HEK293 (cell line): Measurements from ENCODE around the gene COX7A2.

Source experiments
- CTCF ChIP-seq: fragments of 450-650 bp; formaldehyde crosslinking; IDR thresholded peaks from 2 replicates; pipeline ENCODE4 v1.5.1; 2016; ENCODE audit warnings: missing biosample characterization, missing genetic modification characterization
- GFI1B ChIP-seq: fragments of 450-650 bp; formaldehyde crosslinking; IDR thresholded peaks from 2 replicates; pipeline ENCODE4 v1.5.1; 2016; ENCODE audit warnings: missing biosample characterization, missing genetic modification characterization
- REST ChIP-seq: fragments of 450-650 bp; formaldehyde crosslinking; IDR thresholded peaks from 2 replicates; pipeline ENCODE4 v1.5.1; 2016; ENCODE audit warnings: missing biosample characterization, missing genetic modification characterization
- ZBTB1 ChIP-seq: fragments of 450-650 bp; formaldehyde crosslinking; IDR thresholded peaks from 2 replicates; pipeline ENCODE4 v1.5.1; 2016; ENCODE audit warnings: missing biosample characterization, missing genetic modification characterization
- ZNF157 ChIP-seq: fragments of 450-650 bp; formaldehyde crosslinking; IDR thresholded peaks from 2 replicates; pipeline ENCODE4 v1.5.1; 2016; ENCODE audit warnings: missing biosample characterization, missing genetic modification characterization
- ZNF274 ChIP-seq, 2 experiments: fragments of 200-500 bp in 1 of 2; fragments of 450-650 bp in 1 of 2; sonication (Bioruptor generic) in 1 of 2; formaldehyde crosslinking in 1 of 2; IDR thresholded peaks; 2 replicates each; pipeline versions ENCODE4 v1.5.1 to v1.6.1; 2014 to 2016; ENCODE audit warnings: borderline replicate concordance in 1 of 2, inconsistent platforms in 1 of 2, low read length in 1 of 2, missing biosample characterization in 1 of 2, missing genetic modification characterization in 1 of 2
- ZNF514 ChIP-seq: fragments of 450-650 bp; formaldehyde crosslinking; IDR thresholded peaks from 2 replicates; pipeline ENCODE4 v1.5.1; 2016; ENCODE audit warnings: missing biosample characterization, missing genetic modification characterization
- ZNF830 ChIP-seq: fragments of 450-650 bp; IDR thresholded peaks from 2 replicates; pipeline ENCODE4 v1.5.0; 2018; ENCODE audit warnings: missing biosample characterization, missing genetic modification characterization, low read depth, mild to moderate bottlenecking, moderate library complexity

GRCh38 chr6:75203721-75204120 is 39.9 kb downstream of the COX7A2 start:
- TF ChIP-seq CTCF (tag by site-specific recombination) (no peak), ZNF274 (IDR thresholded peaks at IDR 0.05; ENCODE audit: low read length) (no peak), ZNF274 (tag by site-specific recombination; IDR thresholded peaks at IDR 0.05; ENCODE audit: borderline replicate concordance) (no peak), ZNF514 (no peak), GFI1B (tag by site-specific recombination) (no peak), REST (tag by site-specific recombination) (no peak), ZBTB1 (no peak), ZNF830 (tag by site-specific recombination) (no peak), ZNF157 (no peak)
